SU-DHL-6 (cell line): ENCODE results near the gene C22orf15.

Experiments used
- CTCF ChIP-seq: fragments of 200-600 bp; sonication (generic); IDR thresholded peaks from one replicate; pipeline ENCODE4 v1.5.1; 2017; ENCODE audit warnings: antibody characterized with exemption, mild to moderate bottlenecking, low read length, moderate library complexity; ENCODE audit not compliant: insufficient read depth, poor library complexity, severe bottlenecking
- EZH2phosphoT487 ChIP-seq: fragments of 200-600 bp; sonication (generic), shearing (Covaris generic); conservative IDR thresholded peaks from 2 replicates; pipeline ENCODE4 v1.6.1; 2018; ENCODE audit warnings: mild to moderate bottlenecking, antibody characterized with exemption, low read length, moderate library complexity, mixed read lengths

- TF ChIP-seq CTCF: no peak
- TF ChIP-seq EZH2phosphoT487: no peak
Measured at GRCh38 chr22:23722160-23722559, 40.6 kb upstream of the C22orf15 start.
